Pancreas (tissue), 10 donors: ENCODE results near the gene ETFA. TPM values are rescaled to one million over a fixed set of nuclear protein-coding genes. Genes with fewer than 3 reads are reported as not detected.

ENCODE experiments used
- ATAC-seq, 4 donors: fragments of 200-7000 bp; cut with Tn5 transposase; one replicate each; pipeline versions ENCODE4 v1.8.0 to v1.9.1; 2020; ENCODE audit warnings: mild to moderate bottlenecking in 4 of 4, moderate library complexity in 4 of 4
- DNase-seq, 6 donors: peaks; one replicate each; pipeline ENCODE4 v3.0.0-alpha.2; 2020
- FAIRE-seq: peaks from 2 replicates; lab custom pipeline; 2012; peaks lifted over from hg19 to GRCh38; lab: Jason Lieb, UNC
- H3K27ac ChIP-seq, 4 donors: fragments of 200-600 bp; sonication (generic); 1 replicate in 3 of 4; 2 replicates in 1 of 4; pipeline versions ENCODE4 v1.5.0 to v1.8.0; 2020
- H3K27me3 ChIP-seq, 4 donors: fragments of 200-600 bp; one replicate each; pipeline ENCODE4 v1.8.0; 2021
- H3K36me3 ChIP-seq, 3 donors: fragments of 200-600 bp; sonication (generic) in 1 of 3; one replicate each; pipeline versions ENCODE4 v1.5.0 to v1.8.0; 2020 to 2021
- H3K4me1 ChIP-seq, 3 donors: fragments of 200-600 bp; one replicate each; pipeline ENCODE4 v1.8.0; 2021
- H3K4me3 ChIP-seq, 4 donors: fragments of 200-600 bp; sonication (generic) in 2 of 4; one replicate each; pipeline versions ENCODE4 v1.5.0 to v1.8.0; 2020 to 2021
- H3K9me3 ChIP-seq, 4 donors: fragments of 200-600 bp; one replicate each; pipeline ENCODE4 v1.8.0; 2021
- WGBS, 2 donors: extraction: QIAGEN DNeasy Blood & Tissue Kit; methylation state at CpG; one replicate each; pipeline ENCODE4 v1.1.7; 2013; 5-methylcytosine and 5-hydroxymethylcytosine counted together
- intact Hi-C, 3 donors: fragments of 100-400 bp; cut with DNase I; formaldehyde crosslinking; loops; one replicate each; pipeline versions ENCODE4 v1.11.1 to v1.14.2; 2022
- polyA plus RNA-seq, 2 donors: library from polyadenylated mRNA; stranded (reverse); fragments of 200-250 nt; gene quantifications; one replicate each; pipeline ENCODE4 v1.2.3, GENCODE V29; 2013
- total RNA-seq, 6 donors: library from RNA; stranded (reverse); fragmentation: NEBNext Ultra II Directional in 4 of 6; extraction: Animal tissue kit (Norgen Biotek cat#: 25700) in 4 of 6; gene quantifications; one replicate each; pipeline versions ENCODE4 v1.2.1 to v1.2.4, GENCODE V29; 2021 to 2023
- TF ChIP-seq, protein P1 (sequence below), 4 donors: fragments of 200-600 bp; sonication (generic) in 3 of 4; IDR thresholded peaks; one replicate each; pipeline versions ENCODE4 v1.5.0 to v1.8.0; 2021; ENCODE audit warnings: antibody characterized with exemption in 4 of 4
- donor health status: healthy with polysubstance abuse.
- donor health status: DM: no; HTN: no; CAD: no; lungs with moderate emphysema.
- donor health status: DM: no; HTN: no; CAD: no.
- donor health status: control.
- donor health status: control.
- donor health status: Bipolar disorder and iron deficiency.
- donor health status: DM: yes; HTN: yes; CAD: no.
- donor health status: DM: no; HTN: no; CAD: no.
- donor health status: DM: no; HTN: no; CAD: no.
- donor health status: DM: yes; HTN: yes; CAD: no.

Gene ETFA
- total and polyA plus RNA-seq, 8 donors = 27.5 to 51.2 (median 42.3) TPM

DNA sequence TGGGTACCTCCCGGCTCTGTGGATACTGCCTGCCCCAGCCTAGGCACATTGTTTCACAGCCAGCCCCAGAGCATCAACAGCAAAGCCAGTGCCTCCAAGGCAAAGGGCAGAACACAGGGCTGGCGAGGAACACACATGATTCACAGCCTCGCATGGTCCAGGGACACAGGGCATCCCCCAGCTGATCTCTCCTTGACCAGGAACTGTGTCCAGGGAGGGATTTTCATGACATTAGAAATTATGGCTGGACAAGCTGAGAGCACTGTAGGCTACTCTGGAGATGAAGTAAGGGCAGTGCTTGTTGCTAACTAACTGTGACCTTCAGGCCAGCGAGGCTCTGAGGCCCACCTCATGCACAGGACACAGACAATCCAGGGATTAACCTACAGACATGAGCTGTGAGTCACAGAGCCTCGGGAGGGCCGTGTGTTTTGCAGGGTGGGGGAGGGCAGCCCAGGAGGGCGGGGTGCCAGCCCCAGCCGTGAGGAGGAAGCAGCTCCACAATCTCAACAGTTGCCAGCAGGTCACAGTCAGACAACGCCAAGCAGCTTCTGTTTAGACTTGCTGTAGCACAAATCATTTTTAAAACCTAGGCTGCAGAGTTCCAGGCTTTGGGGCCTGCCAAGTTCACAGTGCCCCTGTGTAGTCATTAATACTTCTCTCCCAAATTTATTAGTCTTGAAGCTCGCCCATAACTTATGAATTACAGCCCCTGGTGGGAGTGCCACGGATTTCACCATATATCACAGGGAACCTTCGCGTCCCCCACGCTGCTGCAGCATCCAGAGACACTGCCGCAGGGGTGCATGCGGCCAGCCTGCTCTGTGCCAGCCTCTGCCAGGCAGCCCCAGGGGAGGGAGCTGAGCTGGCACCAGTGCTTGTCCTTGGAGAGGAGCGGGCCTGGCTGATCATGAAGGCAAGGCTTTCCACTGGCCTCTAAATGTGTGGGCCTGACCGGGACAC, 114.7 kb downstream of the ETFA start:
- intact Hi-C loops = no loop called here
- no peak overlapping the region for H3K4me3 ChIP-seq
- H3K9me3 ChIP-seq = no peaks in the 10 kb centered on the region
- H3K36me3 ChIP-seq = no peaks in the 10 kb centered on the region
- peak overlapping the region in 3 of 4 donors; percentile 34 to 48 (median 42) for H3K27ac ChIP-seq
- TF ChIP-seq, protein P1, sequence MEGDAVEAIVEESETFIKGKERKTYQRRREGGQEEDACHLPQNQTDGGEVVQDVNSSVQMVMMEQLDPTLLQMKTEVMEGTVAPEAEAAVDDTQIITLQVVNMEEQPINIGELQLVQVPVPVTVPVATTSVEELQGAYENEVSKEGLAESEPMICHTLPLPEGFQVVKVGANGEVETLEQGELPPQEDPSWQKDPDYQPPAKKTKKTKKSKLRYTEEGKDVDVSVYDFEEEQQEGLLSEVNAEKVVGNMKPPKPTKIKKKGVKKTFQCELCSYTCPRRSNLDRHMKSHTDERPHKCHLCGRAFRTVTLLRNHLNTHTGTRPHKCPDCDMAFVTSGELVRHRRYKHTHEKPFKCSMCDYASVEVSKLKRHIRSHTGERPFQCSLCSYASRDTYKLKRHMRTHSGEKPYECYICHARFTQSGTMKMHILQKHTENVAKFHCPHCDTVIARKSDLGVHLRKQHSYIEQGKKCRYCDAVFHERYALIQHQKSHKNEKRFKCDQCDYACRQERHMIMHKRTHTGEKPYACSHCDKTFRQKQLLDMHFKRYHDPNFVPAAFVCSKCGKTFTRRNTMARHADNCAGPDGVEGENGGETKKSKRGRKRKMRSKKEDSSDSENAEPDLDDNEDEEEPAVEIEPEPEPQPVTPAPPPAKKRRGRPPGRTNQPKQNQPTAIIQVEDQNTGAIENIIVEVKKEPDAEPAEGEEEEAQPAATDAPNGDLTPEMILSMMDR (IDR thresholded peaks at IDR 0.05) = no peak
- WGBS, 2 donors = 32 to 33% methylated on average over 18 of the region's 18 CpGs
- DNase-seq (peak; percentile 49 to 78 (median 69)), FAIRE-seq (peak; percentile 32), ATAC-seq (peak; percentile 86 to 93 (median 89))
- H3K4me1 ChIP-seq = peaks cover 5 to 18% (median 10%) of the 10 kb centered on the region in 3 donors
- H3K27me3 ChIP-seq = no peaks in the 10 kb centered on the region

DNA sequence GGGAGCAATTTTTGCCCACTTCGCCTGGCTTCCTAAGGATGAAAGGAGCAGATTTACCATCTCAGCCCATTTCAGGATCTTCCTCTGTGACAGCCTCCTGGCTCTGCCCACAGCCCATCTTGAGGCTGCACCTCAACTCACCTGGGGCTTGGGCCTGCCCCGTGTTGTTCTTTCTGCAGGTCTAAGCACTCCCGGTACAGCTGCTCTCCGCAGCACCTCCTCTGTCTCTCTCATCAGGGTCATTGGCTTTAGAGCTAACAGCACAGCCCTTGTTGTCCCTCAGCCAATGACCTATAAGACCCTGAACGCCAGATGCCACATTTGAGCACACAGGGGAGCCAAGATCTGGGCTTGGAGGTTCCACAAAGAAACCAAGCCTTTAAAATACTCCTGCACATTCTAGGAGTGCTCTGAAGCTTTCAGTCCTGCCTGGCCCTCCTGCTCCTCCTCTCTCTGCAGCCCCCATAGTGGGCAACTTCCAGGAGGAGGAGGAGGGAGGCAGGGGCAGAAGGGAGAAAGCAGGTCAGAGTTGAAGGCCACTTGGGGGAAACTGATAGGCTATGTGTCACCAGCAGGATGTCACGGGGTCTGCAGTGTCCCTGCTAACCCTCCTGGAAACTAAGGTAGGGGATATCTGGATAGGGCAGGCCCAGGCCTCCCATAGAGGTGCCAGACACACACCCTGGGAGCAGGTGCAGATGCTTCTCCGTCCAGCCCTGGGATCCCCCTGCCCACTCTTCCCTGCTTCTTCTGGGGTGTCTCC, 115.6 kb downstream of the ETFA start:
- intact Hi-C loops = no loop called here
- no peak for FAIRE-seq
- Histone ChIP-seq H3K4me1 (peaks cover 5 to 18% (median 10%) of the 10 kb centered on the region in 3 donors), H3K4me3 (no peak overlapping the region), H3K27ac (no peak overlapping the region), H3K9me3 (no peaks in the 10 kb centered on the region), H3K27me3 (no peaks in the 10 kb centered on the region), H3K36me3 (no peaks in the 10 kb centered on the region)
- 86 to 88% methylated on average over 7 of the region's 7 CpGs for WGBS, 2 donors
- peak in 1 of 6 donors; percentile 35 for DNase-seq
- no peak for ATAC-seq
- TF ChIP-seq, protein P1 (IDR thresholded peaks at IDR 0.05) = no peak

DNA sequence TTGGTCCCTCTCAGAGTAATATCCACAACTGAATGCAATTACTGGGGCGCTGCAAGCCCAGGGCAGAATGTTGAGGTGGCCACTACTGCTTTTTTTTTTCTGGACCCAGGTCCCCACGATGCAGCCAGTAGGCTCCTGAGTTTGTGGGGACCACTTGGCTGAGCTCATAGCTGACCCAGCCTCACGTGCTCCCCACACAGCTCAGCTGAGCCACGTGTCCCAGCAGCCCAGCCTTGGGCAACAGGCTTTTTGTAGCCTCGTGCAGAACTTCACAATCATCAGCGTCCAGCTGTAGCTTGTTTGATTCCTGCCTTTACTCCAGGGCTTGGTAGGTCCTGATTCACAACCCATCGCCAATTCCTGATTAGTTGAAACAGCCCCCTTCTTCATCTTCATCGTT, 117.3 kb downstream of the ETFA start:
- WGBS, 2 donors = 79 to 84% methylated on average over 8 of the region's 8 CpGs
- FAIRE-seq (no peak), DNase-seq (peak in 1 of 6 donors; percentile 23), ATAC-seq (no peak)
- Histone ChIP-seq H3K36me3 (no peaks in the 10 kb centered on the region), H3K27ac (no peak overlapping the region), H3K27me3 (no peaks in the 10 kb centered on the region), H3K4me3 (no peak overlapping the region), H3K9me3 (no peaks in the 10 kb centered on the region), H3K4me1 (peaks cover 5 to 18% (median 10%) of the 10 kb centered on the region in 3 donors)
- intact Hi-C loops = loop anchor here in 1 of 3 donors (5.0 kb wide), 1 partner anchor 133 kb away; no protein-coding TSS in a partner anchor
- TF ChIP-seq, protein P1 (IDR thresholded peaks at IDR 0.05) = no peak

DNA sequence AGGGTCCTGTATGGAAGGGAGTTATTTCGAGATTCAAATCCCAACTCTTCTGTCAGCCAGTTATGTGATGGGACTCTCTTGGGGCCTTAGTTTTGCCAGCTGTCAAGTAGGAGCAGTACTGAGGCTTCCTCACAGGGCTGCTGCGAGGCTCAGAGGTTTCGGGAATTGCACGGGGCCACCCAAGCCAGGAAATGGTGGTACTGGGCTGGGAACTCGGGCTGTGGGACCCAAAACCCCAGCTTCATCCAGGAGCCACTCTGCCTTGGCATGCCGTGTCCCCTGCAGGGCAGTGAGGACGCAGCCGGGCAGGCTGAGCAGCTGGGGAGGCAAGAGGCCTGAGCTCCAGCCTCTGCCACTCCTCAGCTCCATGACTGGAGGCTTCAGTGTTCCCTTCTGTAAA, 118.6 kb downstream of the ETFA start:
- H3K4me1 ChIP-seq = peaks cover 5 to 17% (median 10%) of the 10 kb centered on the region in 3 donors
- no peaks in the 10 kb centered on the region for H3K9me3 ChIP-seq
- DNase-seq = peak in 1 of 6 donors; percentile 42
- intact Hi-C loops = loop anchor here in 1 of 3 donors (5.0 kb wide), 1 partner anchor 135 kb away; no protein-coding TSS in a partner anchor
- no peak for ATAC-seq
- no peaks in the 10 kb centered on the region for H3K27me3 ChIP-seq
- no peak overlapping the region for H3K4me3 ChIP-seq
- TF ChIP-seq, protein P1 (IDR thresholded peaks at IDR 0.05) = no peak
- FAIRE-seq = no peak
- 93 to 95% methylated on average over 8 of the region's 8 CpGs for WGBS, 2 donors
- H3K36me3 ChIP-seq = no peaks in the 10 kb centered on the region
- no peak overlapping the region for H3K27ac ChIP-seq
